Measurements from ENCODE around the gene TEX19.
"Not testable (repeated sequence)": the region's sequence is repeated elsewhere in the genome, so short reads cannot be mapped to it uniquely, and the experiment has no call there.

Gene TEX19

DNA sequence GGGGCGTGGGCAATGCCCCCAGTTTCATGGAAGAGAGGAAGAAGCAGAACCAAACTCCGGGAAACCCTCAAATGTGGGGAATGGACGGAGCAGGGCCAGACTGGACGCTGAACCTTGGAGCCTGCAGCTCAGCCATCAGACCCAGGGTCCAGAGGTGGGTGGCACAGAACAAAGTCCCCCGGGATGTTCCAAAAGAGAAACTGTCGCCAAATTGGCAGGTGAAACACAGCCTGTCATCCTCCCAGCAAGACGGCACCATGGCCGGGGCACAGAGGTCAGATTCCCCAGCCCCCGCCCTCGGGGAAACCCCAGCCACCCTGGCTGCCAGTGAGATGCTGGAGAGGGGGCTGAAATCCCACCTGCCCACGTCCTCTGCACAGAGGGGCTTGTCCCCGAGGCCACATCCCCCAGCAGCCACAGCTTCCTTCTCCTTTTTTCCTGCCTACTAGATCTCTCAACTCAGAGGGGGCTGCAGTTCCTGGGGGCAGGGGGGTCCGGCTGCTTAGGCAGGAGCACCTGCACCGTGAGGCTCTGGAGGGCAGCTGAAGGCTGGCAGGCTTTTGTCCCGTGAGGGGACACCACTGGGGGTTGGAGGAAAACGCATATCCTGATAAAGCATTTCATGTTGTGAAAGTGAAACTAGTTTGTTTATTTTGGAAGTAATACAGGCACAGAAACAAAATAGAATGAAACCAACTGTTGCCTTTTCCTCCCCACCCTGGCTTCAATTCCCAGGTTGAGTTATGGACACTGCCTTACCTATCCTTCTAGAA lies 24.2 kb upstream of the TEX19 start:
- DNase-seq (ENCODE audit: low read depth, low spot score): no peak

DNA sequence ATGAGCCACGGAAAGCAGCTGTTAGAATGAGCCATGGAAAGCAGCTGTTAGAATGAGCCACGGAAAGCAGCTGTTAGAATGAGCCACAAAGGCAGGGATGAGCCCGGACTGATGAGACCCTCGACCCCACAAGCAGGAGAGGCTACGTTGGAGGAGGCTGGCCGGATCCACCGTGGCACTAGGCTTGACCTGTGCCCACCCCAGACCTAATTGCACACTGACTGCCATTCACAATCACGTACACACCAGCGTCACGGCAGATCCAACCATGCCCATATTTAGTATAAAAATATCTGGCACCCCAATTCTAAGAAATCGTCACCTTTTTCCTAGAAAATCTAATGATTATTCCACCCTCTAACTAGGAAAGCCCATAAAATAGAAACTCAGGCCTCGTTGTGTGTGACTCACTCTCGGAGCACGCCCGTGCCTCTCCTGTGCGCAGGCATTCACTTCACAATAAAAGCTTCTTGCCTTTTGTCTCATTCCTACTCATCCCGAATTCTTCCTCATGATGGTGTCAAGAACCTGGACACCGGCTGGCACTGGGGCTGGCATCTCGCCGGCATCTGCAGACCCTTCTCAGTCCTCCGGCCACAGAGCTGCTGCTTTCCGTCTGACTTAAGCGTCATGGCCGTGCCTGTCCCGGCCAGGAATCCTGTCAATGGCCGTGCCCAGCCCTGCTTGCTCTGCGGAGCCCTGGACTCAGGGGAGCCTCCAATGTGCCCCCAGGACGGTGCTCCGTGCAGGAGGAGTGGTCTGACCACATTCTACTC lies 20.0 kb upstream of the TEX19 start:
- DNase-seq (ENCODE audit: low read depth, low spot score): no peak

DNA sequence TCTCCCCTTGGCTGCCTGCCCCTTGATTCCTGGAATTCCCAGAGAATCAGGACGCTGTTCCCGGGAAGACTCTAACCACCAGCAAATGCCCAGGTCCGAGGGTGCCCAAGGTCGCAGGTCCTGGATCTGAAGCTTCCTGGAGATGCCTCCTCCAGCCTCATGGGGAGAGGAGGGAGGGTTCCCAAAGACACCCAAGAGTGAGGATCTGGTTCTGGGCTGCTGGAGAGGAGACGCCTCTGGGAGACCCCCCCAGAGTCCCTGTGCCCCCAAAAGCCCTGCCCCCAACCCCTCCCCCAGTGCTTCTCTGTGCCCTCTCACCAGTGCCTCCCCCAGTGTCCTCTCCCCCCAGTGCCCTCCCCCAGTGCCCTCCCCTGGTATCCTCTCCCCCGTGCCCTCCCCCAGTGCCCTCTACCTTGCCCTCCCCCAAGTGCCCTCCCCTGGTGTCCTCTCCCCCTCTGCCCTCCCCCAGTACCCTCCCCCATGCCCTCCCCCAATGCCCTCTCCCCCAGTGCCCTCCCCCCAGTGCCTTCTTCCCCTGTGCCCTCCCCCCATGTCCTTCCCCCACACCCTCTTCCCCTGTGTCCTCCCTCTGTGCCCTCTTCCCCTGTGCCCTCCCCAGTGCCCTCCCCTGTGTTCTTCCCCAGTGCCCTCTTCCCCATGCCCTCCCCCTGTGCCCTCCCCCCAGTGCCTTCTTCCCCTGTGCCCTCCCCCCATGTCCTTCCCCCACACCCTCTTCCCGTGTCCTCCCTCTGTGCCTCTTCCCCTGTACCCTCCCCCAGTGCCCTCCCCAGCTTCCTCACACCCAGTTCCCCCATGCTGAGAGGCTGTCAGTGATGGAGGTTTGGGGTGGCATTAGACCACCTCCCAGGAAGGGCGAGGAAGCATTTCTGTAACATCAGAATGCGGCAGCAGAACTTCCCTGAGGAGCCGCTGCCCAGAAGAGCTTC lies 19.1 kb upstream of the TEX19 start:
- no peak for DNase-seq (ENCODE audit: low read depth, low spot score)

DNA sequence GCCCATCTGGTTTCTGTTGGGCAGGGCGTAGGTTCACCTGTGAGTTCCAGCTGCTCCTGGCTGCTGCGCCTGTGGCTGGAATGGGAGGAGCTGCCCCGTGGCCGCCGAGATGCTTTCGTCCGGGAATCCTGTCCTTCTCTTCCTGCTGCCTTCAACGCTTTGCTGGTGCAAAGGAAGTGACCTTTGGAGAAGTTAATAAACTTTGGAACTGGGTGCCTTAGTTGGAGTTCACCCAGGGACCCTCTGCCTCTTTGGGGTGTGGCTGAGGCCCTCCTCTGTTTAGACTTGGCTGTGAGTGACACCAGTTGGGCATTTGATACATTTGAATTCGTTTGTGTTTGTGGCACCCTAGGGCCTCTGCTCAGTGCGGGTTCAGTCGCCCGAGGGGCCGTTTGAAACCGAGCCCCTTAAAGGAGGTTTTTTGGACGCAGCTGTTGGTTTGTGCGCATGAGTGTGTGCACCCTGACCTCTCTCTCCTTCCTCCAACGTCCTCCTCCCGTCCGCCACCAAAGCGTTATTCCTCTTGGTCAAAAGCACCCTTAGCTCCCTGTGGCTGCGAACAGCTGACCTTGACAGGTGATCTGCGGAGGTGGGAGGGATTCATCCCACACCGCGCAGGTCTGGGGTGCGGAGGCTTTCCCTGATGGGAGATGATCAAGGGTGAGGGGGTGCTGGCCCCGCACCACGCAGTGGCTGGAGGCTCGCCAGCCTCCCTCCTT lies 16.5 kb upstream of the TEX19 start:
- no peak for DNase-seq (ENCODE audit: low read depth, low spot score)

DNA sequence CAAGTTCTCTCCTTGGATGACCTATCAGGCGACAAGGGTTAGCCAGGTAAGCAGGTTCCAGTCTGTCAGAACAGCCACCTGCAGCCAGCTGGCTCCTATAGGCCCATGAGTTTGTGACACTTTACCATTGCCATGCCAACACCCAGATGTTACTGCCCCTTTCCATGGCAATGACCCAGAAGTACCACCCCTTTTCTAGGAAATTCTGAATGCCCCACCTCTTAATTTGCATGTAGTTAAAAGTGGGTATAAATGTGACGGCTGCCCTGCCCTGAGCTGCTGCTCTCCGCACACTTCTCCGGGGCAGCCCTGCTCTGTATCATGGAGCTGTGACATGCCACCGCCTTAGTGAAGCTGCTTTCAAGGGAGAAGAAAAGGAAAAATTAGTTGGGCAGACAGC lies 15.5 kb upstream of the TEX19 start:
- DNase-seq (ENCODE audit: low read depth, low spot score): no peak

DNA sequence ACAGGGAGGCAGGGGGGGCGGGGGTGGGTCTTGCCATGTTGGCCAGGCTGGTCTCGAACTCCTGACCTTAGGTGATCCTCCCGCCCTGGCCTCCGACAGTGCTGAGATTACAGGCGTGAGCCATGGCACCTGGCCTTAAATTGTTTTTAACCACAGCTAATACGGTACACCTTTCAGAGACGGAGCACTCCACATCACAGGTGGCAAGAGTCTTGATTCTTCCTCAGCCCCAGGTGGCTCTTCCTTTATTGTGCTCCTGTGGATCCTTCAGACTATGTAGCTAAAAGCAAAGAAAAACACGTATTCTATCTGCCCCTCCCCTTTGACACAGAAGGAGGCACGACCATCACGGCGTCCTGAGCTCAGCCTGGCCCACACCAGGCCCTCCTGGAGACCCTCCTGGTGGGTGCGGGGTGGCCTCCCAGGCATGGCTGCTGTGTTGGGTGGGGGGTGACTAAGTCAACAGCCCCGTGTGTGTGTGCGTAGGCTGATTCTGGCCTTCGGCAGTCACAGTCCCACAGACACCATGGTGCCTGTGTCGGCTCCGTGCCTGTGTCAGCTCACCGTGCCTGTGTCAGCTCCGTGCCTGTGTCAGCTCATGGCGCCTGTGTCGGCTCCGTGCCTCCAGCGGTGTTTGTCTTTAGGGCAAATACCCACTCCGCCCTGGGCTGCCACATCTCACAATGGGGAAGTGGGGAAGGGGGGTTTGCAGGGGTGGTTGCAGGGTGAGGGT lies 14.7 kb upstream of the TEX19 start:
- no peak for DNase-seq (ENCODE audit: low read depth, low spot score)

DNA sequence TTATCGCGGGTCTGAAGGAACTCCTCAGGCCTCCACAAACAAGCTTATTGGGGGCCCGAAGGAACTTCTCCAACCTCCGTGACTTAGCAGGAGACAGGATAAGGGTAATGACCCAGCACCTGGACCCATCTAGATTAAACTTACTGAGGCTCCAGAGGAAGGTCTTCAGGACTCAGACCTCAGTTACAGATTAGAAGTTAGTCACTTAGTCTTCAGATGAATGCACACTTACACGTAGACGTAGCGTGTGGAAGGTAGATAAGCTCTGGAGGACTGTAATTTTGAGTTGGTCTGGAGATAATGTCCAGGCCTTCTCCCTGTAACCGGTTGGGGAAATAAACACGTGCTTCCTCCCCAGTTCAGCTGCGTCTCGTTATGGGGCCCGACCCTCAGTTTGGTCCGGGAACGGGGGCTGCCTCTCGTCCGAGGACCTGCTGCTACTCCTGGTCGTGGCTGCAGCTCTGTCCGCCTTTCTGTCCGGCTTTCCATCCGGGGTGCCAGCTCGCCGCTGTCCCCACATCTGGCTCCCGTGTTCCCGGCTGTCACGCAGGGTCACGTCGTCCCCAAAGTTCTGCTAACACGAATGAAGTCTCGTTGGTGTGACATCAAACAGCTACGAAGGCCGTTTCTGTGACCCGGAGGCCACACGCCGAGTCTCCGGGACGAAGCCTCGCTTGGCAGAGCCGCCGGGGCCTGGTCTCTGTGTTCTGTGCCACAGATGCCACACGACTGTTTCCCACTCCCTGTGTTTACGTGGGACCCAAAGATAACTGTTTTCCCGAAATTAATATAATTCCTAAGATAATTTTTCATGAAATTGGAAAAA lies 13.7 kb upstream of the TEX19 start:
- no peak for DNase-seq (ENCODE audit: low read depth, low spot score)

DNA sequence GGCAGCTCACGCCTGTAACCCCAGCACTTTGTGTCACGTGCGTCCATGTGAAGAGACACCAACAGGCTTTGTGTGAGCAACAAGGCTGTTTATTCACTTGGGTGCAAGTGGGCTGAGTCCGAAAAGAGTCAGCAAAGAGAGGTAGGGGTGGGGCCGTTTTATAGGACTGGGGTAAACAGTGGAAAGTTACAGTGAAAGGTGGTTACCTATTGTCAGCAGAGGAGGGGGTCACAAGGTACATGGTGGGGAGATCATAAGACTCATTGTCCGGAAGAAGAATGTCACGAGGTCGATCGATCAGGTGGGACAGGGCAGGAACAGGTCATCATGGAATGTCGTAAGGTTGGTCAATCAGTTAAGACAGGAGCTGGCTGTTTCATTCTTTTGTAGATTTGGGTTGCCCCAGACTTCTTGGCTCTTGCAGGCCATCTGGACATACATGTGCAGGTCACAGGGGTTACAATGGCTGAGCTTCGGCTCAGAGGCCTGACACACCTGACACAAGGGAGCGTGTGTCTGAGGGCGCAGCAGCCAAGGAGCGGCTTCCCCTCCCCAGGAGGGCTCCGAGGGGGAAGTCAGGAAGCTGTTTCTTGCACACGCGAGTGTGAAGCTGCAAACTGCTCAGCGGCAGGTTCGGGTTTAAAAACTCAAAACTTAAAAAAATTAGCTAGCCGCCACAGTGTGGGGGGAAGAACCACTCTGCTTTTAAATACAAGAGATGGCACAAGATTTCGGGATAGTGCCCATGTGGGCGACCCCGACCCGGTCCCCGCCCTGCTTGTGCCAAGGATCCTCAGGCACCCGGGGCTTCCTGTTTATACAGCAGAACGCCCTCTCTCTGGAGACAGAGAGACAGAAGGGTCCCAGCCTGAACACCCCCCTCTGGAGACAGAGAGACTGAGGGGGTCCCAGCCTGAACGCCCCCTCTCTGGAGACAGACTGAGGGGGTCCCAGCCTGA lies 12.4 kb upstream of the TEX19 start:
- DNase-seq (ENCODE audit: low read depth, low spot score): no peak

DNA sequence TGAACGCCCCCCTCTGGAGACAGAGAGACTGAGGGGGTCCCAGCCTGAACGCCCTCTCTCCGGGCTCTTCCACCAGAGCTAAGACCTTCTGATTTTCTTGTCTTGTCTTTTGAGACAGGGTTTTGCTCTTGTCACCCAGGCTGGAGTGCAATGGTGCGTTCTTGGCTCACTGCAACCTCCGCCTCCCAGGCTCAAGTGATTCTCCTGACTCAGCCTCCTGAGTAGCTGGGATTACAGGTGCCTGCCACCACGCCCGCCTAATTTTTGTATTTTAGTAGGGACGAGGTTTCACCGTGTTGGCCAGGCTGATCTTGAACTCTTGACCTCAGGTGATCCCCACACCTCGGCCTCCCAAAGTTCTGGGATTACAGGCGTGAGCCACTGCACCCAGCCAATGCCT lies 11.1 kb upstream of the TEX19 start:
- not testable (repeated sequence) for DNase-seq (ENCODE audit: low read depth, low spot score)

DNA sequence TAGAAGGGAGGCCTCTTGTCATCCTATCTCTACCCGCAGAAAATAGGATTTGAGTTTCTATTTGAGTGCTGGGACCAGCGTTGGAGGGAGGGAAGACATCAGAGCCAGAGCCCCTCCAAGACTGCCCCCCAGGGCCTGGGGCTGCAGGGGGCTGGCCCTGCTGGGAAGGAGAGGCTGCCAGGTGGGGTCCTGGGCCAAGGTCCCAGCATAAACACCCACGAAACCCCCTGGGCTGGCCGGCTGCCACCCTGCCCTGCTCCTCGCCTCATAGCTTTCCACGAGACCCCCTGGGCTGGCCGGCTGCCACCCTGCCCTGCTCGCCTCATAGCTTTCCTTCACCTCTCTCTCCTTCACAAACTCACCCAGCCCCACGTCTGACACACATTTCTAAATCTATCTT lies 10.6 kb upstream of the TEX19 start:
- no peak for DNase-seq (ENCODE audit: low read depth, low spot score)

DNA sequence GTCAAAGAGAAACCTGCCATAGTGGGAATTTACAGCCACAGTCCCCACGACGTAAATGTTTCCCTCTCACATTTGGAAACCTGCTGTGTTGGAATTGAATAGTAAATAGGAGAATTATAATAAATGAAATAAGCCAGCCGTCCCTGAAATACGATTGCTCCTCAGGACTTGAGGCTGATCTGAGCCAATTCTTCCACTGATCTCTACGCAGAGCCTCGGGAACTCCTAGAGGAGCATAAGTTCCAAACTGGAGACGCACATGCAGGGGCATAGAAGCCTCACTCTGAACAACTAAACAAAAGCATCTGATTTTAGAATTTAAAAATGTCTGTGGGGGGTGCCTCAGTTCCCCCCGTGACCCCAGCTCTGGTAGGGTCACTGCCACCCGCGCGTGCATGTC lies 10.2 kb upstream of the TEX19 start:
- DNase-seq (ENCODE audit: low read depth, low spot score): no peak

DNA sequence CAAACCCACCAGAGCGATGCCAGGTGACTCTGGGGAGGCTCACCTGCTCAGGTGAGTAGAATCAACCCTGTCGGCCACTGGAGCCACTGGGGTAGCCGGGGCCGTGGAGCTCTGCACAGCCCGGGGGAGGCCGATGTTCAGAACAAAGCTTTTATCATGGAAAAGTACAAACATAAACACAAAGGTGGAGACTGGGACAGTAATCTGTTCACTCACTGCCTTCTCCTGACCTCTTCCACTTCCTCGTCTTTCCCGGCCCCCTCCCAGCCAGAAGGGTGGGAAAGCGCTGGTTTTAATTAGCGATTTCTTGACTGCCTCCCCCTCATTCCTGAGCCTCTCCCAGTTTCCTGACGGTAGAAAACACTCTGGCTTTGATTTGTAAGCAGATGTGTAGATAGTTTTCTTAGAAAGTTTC lies 9.8 kb upstream of the TEX19 start:
- DNase-seq (ENCODE audit: low read depth, low spot score): no peak

DNA sequence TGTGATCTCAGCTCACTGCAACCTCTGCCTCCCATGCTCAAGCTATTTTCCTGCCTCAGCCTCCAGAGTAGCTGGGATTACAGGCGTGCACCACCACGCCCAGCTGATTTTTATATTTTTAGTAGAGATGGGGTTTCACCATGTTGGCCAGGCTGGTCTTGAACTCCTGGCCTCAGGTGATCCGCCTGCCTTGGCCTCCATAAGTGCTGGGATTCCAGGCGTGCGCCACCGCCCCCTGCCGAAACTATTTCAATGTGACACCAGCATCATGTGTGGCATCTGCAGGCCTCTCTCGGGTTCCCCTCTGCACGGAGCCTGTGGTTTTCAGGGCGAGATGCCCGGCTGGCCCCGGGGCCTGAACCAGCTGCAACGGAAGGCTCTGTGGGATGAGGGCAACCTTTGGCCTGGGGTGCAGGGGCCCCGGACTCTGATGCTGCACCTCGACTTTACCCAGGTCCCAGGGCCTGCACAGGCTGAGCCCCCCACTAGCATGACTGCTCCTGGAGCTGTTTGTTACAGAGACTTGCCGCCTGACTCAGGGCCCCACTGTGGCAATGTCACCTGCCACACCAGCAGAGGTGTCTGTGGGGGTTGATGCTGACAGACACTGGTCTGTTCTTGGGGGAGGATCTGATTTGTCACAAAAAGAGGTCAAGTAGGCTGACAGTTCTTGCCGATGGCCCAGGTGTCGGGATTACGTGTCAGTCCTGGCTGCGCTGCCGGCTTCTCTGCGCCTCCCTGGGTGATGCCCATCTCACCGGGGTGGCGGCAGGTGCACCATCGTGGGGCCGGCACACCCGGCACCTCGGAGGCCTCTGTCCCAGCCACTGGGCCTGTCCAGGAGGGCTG lies 8.6 kb upstream of the TEX19 start:
- DNase-seq (ENCODE audit: low read depth, low spot score): no peak

DNA sequence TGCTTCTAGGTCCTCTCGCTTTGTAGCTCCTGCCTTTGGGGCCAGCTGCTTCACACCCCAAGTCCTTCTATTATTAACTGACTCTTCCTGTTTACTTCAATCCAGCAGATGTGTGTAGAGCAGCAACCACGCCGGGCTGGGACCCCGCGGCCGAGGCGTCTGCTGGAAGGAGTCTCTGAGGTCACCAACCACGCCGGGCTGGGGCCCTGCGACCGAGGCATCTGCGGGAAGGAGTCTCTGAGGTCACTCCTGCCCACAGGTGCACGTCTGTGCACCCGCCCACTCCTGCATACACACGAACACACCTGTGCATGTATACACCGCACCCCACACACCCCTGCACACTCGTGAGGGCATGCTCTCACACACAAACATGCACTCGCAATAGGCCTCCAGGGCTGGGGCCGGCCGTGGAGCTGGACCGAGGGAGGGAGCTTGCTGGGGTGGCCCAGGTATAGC lies 7.8 kb upstream of the TEX19 start:
- no peak for DNase-seq (ENCODE audit: low read depth, low spot score)

DNA sequence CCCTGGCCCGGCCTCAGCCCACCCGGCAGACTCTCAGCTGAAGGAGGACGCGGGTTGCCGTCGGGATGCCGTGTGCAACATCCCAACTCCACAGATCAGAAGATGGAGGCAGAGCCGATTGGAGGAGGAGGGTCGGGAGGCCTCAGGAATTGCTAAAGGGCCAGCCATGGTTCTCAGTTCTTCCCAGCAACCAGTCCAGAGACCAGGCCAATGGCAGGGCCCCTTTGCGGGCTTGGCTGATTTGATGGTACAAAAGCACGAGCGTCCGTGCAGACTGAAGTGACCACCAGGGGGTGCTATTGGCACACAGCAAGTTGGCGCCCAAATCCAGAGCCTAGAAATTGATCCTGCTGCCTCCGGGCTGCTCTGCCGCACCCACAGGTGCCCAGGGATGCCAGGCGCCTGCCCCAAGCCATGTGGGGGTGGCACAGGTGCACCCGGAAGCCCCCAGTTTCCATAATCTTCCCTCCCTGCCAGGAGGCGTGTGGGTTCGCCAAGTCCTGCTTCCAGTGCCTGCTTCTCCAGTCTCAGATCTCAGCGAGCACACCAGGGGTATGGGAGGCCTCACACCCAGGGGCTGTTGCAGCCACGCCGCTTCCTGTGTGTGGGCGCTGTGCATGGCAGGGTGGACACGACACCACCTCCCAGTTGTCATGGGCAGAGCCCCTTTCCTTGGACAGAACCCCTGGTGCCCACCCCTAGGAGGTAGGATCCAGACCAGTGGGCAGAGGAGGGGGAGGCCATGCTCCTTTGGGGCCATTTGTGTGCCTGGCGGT lies 7.1 kb upstream of the TEX19 start:
- peak; percentile 86 for DNase-seq (ENCODE audit: low read depth, low spot score)

DNA sequence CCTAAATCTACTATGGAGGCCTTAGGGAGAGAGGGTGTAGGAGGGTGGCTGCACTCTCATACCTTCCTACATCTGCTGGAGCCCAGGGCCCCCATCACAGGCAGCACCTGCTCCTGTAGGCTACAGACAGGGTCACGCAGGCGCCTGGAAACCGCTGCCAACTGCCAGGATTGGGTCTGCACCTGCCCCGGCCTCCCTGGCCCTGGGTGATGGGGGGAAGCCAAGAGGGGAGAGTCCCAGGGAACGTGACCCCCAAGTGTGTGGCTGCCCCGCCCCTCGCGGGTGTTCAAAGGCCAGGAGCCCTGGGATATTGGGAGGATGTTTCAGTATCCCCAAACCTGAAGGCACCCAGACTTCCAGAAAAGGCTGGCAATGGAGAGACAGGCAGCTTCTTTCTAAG lies 5.6 kb upstream of the TEX19 start:
- DNase-seq (ENCODE audit: low read depth, low spot score): no peak

DNA sequence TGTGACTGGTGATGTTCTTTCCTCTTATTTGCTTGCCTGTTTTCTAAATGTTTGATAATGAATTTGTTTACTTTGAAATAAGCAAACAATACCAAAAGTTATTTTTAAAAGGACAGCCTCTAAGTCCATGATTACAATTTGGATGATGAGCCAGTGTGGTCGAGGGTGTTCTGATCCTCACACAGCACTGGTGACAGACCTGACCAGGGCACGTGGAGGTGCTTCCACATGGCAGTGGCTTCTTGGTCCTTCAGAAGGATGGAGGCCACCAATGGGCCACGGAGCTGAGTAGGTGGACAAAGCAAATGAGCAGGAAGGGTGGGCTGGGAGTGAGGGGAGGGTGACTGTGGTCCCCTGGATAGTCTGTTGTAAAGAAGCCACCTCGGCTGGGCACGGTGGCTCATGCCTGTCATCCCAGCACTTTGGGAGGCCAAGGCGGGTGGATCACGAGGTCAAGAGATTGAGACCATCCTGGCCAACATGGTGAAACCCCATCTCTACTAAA lies 4.2 kb upstream of the TEX19 start:
- DNase-seq (ENCODE audit: low read depth, low spot score): no peak
